Activated CD8-positive, alpha-beta T cell treated with anti-CD3 and anti-CD28 coated beads for 36 hours (primary cell): ENCODE measurements around the gene IQCK. TPM values are rescaled to one million over a fixed set of nuclear protein-coding genes. Genes with fewer than 3 reads are reported as not detected.

Source experiments
- ATAC-seq: fragments of 200-7000 bp; cut with Tn5 transposase; one replicate; pipeline ENCODE4 v1.10.0; 2021; ENCODE audit warnings: mild to moderate bottlenecking, moderate library complexity
- CTCF ChIA-PET: fragments of 350-600 bp; sonication (Branson Sonifier 250); formaldehyde crosslinking; loops from one replicate; lab custom pipeline; 2021; ENCODE audit warnings: antibody characterized with exemption; lab: Charles Lee
- POLR2A ChIA-PET: fragments of 350-600 bp; sonication (Branson Sonifier 250); formaldehyde crosslinking; loops from one replicate; lab custom pipeline; 2021; ENCODE audit warnings: antibody characterized with exemption; lab: Charles Lee
- DNase-seq: peaks from one replicate; pipeline ENCODE4 v3.0.0-alpha.2; 2020
- H3K27ac Mint-ChIP-seq: one replicate; pipeline ENCODE4 v1.8.0; 2021; ENCODE audit warnings: mild to moderate bottlenecking, mixed read lengths
- H3K27me3 Mint-ChIP-seq: one replicate; pipeline ENCODE4 v1.8.0; 2021; ENCODE audit warnings: mixed read lengths
- H3K36me3 Mint-ChIP-seq: one replicate; pipeline ENCODE4 v1.8.0; 2021; ENCODE audit warnings: low read depth, mixed read lengths
- H3K4me1 Mint-ChIP-seq: one replicate; pipeline ENCODE4 v1.8.0; 2021; ENCODE audit warnings: low read depth, mixed read lengths
- H3K4me3 Mint-ChIP-seq: one replicate; pipeline ENCODE4 v1.8.0; 2021; ENCODE audit warnings: mild to moderate bottlenecking, moderate library complexity, mixed read lengths
- H3K9me3 Mint-ChIP-seq: one replicate; pipeline ENCODE4 v1.8.0; 2021; ENCODE audit warnings: mixed read lengths
- CTCF ChIP-seq: fragments of 200-600 bp; IDR thresholded peaks from one replicate; pipeline ENCODE4 v1.8.0; 2022; ENCODE audit warnings: antibody characterized with exemption, mild to moderate bottlenecking
- intact Hi-C: fragments of 100-400 bp; cut with micrococcal nuclease; formaldehyde crosslinking; loops from one replicate; pipeline ENCODE4 v1.10.0; 2022
- total RNA-seq, 2 experiments: library from RNA; stranded (reverse); gene quantifications; one replicate each; pipeline ENCODE4 v1.2.3, GENCODE V29; 2021

Gene IQCK
- total RNA-seq, 2 experiments from 2014 or later = 1.7 to 3.5 TPM

- no peak for TF ChIP-seq CTCF
- no peaks in the 10 kb centered on the region for H3K9me3 Mint-ChIP-seq
- no peaks in the 10 kb centered on the region for H3K36me3 Mint-ChIP-seq
- CTCF ChIA-PET = no interaction called here
- H3K4me1 Mint-ChIP-seq = no peaks in the 10 kb centered on the region
- no peak overlapping the region for H3K4me3 Mint-ChIP-seq
- POLR2A ChIA-PET = no interaction called here
- no peaks in the 10 kb centered on the region for H3K27me3 Mint-ChIP-seq
- ATAC-seq = no peak
- DNase-seq = no peak
- no peak overlapping the region for H3K27ac Mint-ChIP-seq
- intact Hi-C loops = no loop called here
Measured at GRCh38 chr16:19760356-19761060, 42.4 kb downstream of the IQCK start.

GRCh38 chr16:19765860-19766553, 47.9 kb downstream of the IQCK start:
- no peak for TF ChIP-seq CTCF
- H3K4me3 Mint-ChIP-seq = no peak overlapping the region
- DNase-seq (no peak), ATAC-seq (no peak)
- no peaks in the 10 kb centered on the region for H3K4me1 Mint-ChIP-seq
- ChIA-PET CTCF (no interaction called here), POLR2A (no interaction called here)
- peaks cover 5% of the 10 kb centered on the region for H3K9me3 Mint-ChIP-seq
- H3K27me3 Mint-ChIP-seq = no peaks in the 10 kb centered on the region
- intact Hi-C loops = no loop called here
- no peak overlapping the region for H3K27ac Mint-ChIP-seq
- H3K36me3 Mint-ChIP-seq = peaks cover 1% of the 10 kb centered on the region

GRCh38 chr16:19766554-19766884, 48.4 kb downstream of the IQCK start:
- H3K27ac Mint-ChIP-seq = no peak overlapping the region
- H3K4me1 Mint-ChIP-seq = no peaks in the 10 kb centered on the region
- POLR2A ChIA-PET = no interaction called here
- H3K27me3 Mint-ChIP-seq = no peaks in the 10 kb centered on the region
- no peak for TF ChIP-seq CTCF
- H3K4me3 Mint-ChIP-seq = no peak overlapping the region
- no peak for ATAC-seq
- CTCF ChIA-PET = no interaction called here
- peaks cover 1% of the 10 kb centered on the region for H3K36me3 Mint-ChIP-seq
- peaks cover 5% of the 10 kb centered on the region for H3K9me3 Mint-ChIP-seq
- intact Hi-C loops = no loop called here
- DNase-seq = no peak

- DNase-seq = no peak
- intact Hi-C loops = no loop called here
- H3K9me3 Mint-ChIP-seq = peaks cover 5% of the 10 kb centered on the region
- no peaks in the 10 kb centered on the region for H3K4me1 Mint-ChIP-seq
- ChIA-PET POLR2A (no interaction called here), CTCF (no interaction called here)
- H3K27me3 Mint-ChIP-seq = no peaks in the 10 kb centered on the region
- H3K36me3 Mint-ChIP-seq = peaks cover 1% of the 10 kb centered on the region
- TF ChIP-seq CTCF = no peak
- no peak overlapping the region for H3K27ac Mint-ChIP-seq
- no peak for ATAC-seq
- no peak overlapping the region for H3K4me3 Mint-ChIP-seq
Measured at GRCh38 chr16:19766988-19767387, 48.9 kb downstream of the IQCK start.

- Mint-ChIP-seq H3K9me3 (peaks cover 5% of the 10 kb centered on the region), H3K27ac (no peak overlapping the region), H3K4me1 (no peaks in the 10 kb centered on the region), H3K27me3 (no peaks in the 10 kb centered on the region), H3K4me3 (no peak overlapping the region), H3K36me3 (peaks cover 1% of the 10 kb centered on the region)
- POLR2A ChIA-PET = no interaction called here
- TF ChIP-seq CTCF = no peak
- DNase-seq (no peak), ATAC-seq (no peak)
- CTCF ChIA-PET = no interaction called here
- intact Hi-C loops = no loop called here
Measured at GRCh38 chr16:19767497-19767896, 49.4 kb downstream of the IQCK start.
